Ishikawa (cell line): ENCODE data around the gene LRATD1.

Experiments used
- CREB1 ChIP-seq: IDR thresholded peaks from 2 replicates; pipeline ENCODE4 v1.6.1; 2012; ENCODE audit warnings: low read depth
- RAD21 ChIP-seq: IDR thresholded peaks from 2 replicates; pipeline ENCODE4 v1.6.1; 2012; ENCODE audit warnings: low read depth
- ZBTB7A ChIP-seq: IDR thresholded peaks from 2 replicates; pipeline ENCODE4 v1.6.1; 2012; ENCODE audit warnings: low read depth

- no peak for TF ChIP-seq ZBTB7A
- no peak for TF ChIP-seq CREB1
- TF ChIP-seq RAD21 = no peak
Observed at GRCh38 chr2:14615760-14616159, 16.8 kb upstream of the LRATD1 start.
